Measurements from ENCODE around the gene SH2D6. TPM values are rescaled to one million over a fixed set of nuclear protein-coding genes. Genes with fewer than 3 reads are reported as not detected.

Gene SH2D6
- total and polyA plus RNA-seq, 2 donors (not counting 1 experiment from before 2014, with no cell fraction given): 0.27 to 1.6 TPM

- ATAC-seq (ENCODE audit: low read depth): no peak
- Histone ChIP-seq H4K20me1 (ENCODE audit: control insufficient read depth, insufficient read depth, low read length, poor library complexity, severe bottlenecking) (no peaks in the 10 kb centered on the region), H3K4me2 (replicated peaks; ENCODE audit: low read depth, low read length, poor library complexity, severe bottlenecking) (no peak overlapping the region), H3K27me3 (replicated peaks in 1 of 4; ENCODE audit: control extremely low read depth in 1 of 4, control insufficient read depth in 3 of 4, insufficient read depth in 4 of 4, low read length in 3 of 4) (no peaks in the 10 kb centered on the region), H3K4me1 (ENCODE audit: control insufficient read depth in 2 of 2, insufficient read depth in 2 of 2, low read length in 2 of 2) (peaks cover 24% of the 10 kb centered on the region in 2 donors), H2AFZ (ENCODE audit: insufficient read depth, low read depth, low read length, poor library complexity, severe bottlenecking) (no peak overlapping the region), H3K79me2 (ENCODE audit: control insufficient read depth, insufficient read depth, low read length) (no peaks in the 10 kb centered on the region), H3K4me3 (ENCODE audit: control extremely low read depth in 1 of 5, extremely low read depth in 1 of 5, insufficient read depth in 1 of 5, low read depth in 2 of 5, low read length in 4 of 5) (no peak overlapping the region), H3K27ac (ENCODE audit: low read length in 2 of 2) (no peak overlapping the region), H3K9ac (ENCODE audit: low read length) (no peak overlapping the region), H3K36me3 (replicated peaks in 1 of 2; ENCODE audit: control extremely low read depth in 1 of 2, control insufficient read depth in 1 of 2, extremely low read depth in 1 of 2, insufficient read depth in 2 of 2, low read length in 1 of 2) (peaks cover 3 to 73% of the 10 kb centered on the region in 2 experiments), H3K9me3 (ENCODE audit: control extremely low read depth in 1 of 3, control insufficient read depth in 2 of 3, insufficient read depth in 1 of 3, low read length in 2 of 3) (no peaks in the 10 kb centered on the region)
- H3K9me3 Mint-ChIP-seq (ENCODE audit: insufficient read depth): no peaks in the 10 kb centered on the region
- ChIA-PET POLR2A (no interaction called here), CTCF (interaction anchor here (1.3 kb wide), 1 partner anchor 12 kb away, joined by 3 read pairs; no protein-coding TSS in a partner anchor)
- H3K4me3 Mint-ChIP-seq: no peak overlapping the region
- peak overlapping the region; percentile 72 for H3K27ac Mint-ChIP-seq
- no peak for TF ChIP-seq EZH2 (IDR thresholded peaks at IDR 0.05; ENCODE audit: borderline replicate concordance, insufficient read depth, low read depth, low read length, poor library complexity, severe bottlenecking)
- TF ChIP-seq CTCF (IDR thresholded peaks at IDR 0.05): no peak
- intact Hi-C loops (cut with micrococcal nuclease): no loop called here
- WGBS (ENCODE audit: insufficient coverage): 93% methylated on average over 5 of the region's 14 CpGs
- no peaks in the 10 kb centered on the region for H3K27me3 Mint-ChIP-seq
- no peak for DNase-seq
- peaks cover 31% of the 10 kb centered on the region for H3K4me1 Mint-ChIP-seq
Measured at GRCh38 chr2:85395912-85396475, 22.5 kb upstream of the SH2D6 start.

All from B cell (primary cell).